Body of pancreas (tissue), 4 donors: ENCODE results near the gene CCM2.

Experiments used
- CTCF ChIP-seq, 7 experiments: fragments of 450-650 bp in 4 of 7; fragments of 200-600 bp in 3 of 7; sonication (generic) in 3 of 7; IDR thresholded peaks; one replicate each; pipeline ENCODE4 v1.5.1; 2016 to 2019; ENCODE audit warnings: antibody characterized with exemption in 7 of 7
- POLR2A ChIP-seq, 3 donors: fragments of 450-650 bp; IDR thresholded peaks; one replicate each; pipeline ENCODE4 v1.6.1; 2016; ENCODE audit warnings: antibody characterized with exemption in 3 of 3, mild to moderate bottlenecking in 2 of 3

DNA sequence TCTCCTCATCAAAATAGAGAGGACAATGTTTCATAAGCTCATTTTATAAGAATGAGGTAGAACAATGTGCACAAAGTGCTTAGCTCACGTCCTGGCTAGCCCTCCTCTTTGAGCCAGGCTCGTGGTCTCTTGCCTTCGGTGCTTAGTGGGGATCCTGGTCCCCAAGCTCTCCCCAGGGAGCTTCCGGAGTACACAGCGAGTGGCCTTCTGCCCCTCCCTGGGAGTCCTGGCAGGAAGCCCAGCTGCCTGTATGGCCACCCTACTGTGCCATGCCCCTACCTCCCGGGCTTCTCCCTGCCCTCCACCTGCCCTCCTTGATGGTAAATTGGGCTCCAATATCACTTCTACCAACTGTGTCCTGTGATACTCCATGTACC, 22.1 kb upstream of the CCM2 start:
- TF ChIP-seq CTCF (IDR thresholded peaks at IDR 0.05) (no peak), POLR2A (IDR thresholded peaks at IDR 0.05) (no peak)
